Upper lobe of left lung (tissue), 4 donors: ENCODE results near the gene EGFL7.

ENCODE experiments used
- CTCF ChIP-seq, 6 experiments: fragments of 450-650 bp in 4 of 6; fragments of 200-600 bp in 2 of 6; sonication (generic) in 2 of 6; IDR thresholded peaks; one replicate each; pipeline ENCODE4 v1.5.1; 2016 to 2019; ENCODE audit warnings: antibody characterized with exemption in 6 of 6
- EP300 ChIP-seq, 4 donors: sonication (generic); formaldehyde crosslinking; IDR thresholded peaks; one replicate each; pipeline ENCODE4 v1.5.1; 2017; ENCODE audit warnings: antibody characterized with exemption in 4 of 4, control low read depth in 2 of 4

DNA sequence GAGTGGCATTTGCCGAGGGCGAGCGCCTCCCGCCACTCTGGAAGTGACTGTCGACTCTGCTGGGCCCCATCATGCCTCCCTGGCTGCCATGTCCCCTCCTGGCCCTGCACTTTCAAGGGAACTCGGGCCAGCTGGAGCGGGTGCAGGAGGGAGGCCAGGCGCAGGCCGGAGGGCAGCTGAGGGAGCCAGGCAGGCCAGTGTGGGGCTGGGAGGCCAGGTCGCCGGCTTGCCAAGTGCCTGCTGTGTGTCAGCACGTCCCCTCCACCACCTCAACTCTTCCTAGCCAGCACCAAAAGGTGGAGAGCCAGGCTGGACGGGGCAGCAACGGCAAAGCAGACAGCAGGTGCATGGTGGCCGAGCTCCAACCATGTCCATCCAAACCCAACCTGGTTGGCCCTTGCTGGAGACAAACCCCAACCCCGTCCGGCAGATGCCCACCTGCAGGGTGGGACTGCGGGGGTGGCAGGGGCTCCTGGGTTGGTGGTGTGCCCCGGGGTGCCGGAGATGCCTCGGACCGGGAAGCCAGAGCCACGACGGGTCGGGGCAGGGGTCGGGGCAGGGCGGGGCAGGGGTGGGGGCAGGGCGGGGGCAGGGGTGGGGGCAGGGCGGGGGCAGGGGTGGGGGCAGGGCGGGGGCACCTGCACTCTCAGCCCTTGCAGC lies 36.5 kb upstream of the EGFL7 start:
- TF ChIP-seq CTCF (IDR thresholded peaks at IDR 0.05) (no peak), EP300 (IDR thresholded peaks at IDR 0.05) (no peak)
